Effector CD8-positive, alpha-beta T cell (primary cell): ENCODE measurements around the gene GPR107.

ENCODE experiments used
- DNase-seq: peaks from one replicate; lab custom pipeline; 2025; lab: John Stamatoyannopoulos, UW

The GPR107 gene

DNA sequence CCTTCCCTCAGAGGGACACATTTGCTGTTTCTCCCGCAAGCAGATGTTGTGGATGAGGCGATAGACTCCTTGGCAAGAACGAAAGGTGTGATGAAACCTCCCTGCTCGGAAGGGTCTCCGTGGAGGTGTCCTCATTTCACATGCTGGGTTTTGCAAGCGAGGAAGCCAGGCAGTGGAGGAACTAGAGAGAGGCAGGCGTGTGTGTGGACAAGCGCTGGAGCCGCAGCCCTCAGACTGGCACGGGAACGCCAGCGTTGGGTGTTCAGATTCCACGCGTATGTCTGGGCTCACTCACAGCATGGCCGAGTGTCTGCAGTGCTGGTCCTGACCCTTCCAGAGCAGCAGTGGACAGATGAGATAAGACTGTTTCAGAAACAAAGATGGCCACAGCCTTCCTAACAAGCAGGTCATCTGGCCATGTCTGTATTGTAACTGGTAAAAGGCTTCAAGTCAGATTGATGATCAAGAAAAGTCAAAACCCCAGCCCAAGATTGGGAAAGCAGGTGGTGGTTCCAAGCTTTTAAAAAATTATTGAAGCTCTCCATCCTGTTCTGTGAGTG lies 83.5 kb downstream of the GPR107 start:
- no peak for DNase-seq

DNA sequence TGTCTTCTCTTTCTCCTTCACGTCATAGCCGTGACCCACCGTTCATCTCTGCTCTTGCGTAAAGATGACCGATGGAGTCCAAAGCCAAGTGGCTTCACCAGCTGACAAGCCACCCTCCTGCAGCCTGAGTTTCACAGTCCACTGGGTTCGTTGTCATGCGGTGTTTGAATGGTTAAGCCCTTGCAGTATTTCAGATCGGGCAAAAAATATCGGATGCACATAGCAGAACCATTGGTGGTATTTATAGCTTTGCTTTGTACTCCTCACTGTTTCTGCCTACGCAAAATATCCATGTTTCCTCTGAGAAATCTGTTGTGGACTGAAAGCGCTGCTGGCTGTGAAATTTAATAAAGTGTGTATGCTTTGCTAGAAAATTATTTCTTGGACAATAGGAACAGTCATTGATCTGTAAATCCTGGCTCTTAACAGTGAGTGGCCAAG lies 84.0 kb downstream of the GPR107 start:
- no peak for DNase-seq

GRCh38 chr9:130138171-130138653 lies 84.5 kb downstream of the GPR107 start:
- no peak for DNase-seq

GRCh38 chr9:130138791-130139190 lies 85.1 kb downstream of the GPR107 start:
- no peak for DNase-seq

DNA sequence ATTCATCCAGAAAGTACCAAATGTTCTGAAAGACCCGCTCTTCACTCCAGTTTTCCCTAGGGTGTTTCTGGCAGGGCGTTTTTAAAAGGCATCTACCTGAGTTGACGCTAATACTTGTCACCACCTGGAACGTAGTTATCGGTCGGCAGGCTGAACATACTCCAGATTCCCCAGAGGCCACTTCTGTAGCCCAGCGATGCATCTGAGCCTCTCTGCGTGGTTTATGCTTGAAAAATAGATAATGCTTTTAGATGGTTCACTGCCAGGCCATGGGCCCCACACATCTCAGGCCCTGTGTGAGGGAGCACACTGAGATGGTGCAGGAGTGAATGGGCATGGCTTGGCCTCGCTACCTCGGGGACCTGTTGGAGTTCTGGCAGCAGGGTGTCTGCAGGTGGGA lies 85.5 kb downstream of the GPR107 start:
- no peak for DNase-seq

DNA sequence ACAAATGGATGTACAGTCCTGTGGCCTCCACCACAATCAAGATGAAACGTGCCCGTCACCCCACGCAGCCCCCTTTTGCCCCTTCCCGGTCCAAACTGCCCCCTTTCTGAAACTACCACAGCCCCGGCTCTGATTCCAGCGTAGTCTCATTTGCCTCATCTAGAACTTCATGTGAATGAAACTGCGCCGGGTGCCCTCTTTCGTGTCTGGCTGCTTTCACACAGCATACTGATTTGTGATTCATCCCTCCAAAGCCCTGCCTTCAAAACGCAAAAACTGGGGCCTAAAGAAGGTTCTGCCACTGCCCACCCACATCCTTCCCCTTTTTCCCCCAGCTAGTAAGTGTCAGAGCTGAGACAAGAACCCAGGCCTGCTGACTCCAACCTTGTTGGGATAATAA lies 87.0 kb downstream of the GPR107 start:
- DNase-seq = no peak

DNA sequence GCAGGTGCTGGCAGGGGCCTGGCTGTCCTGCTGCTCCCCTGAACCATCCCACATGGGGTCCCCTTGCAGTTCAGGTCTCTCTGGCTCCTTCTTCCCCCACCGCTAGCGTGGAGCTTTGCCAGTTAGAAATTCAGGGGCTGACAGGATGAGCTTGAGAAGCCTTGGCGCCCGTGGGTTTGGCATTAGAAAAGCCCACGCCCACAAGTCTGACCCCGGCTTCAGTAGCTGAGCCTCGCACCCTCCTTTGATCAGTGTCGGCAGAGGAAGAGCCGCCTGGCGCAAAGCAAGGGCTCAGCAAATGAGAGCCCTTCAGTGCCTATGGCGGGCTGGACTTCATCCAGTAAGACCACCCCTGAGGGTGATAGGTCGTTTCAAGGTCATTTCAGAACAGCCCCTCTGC lies 88.3 kb downstream of the GPR107 start:
- no peak for DNase-seq

- no peak for DNase-seq
These were observed 88.9 kb downstream of the GPR107 start for GRCh38 chr9:130142641-130143040.

- no peak for DNase-seq
These were observed 89.7 kb downstream of the GPR107 start for GRCh38 chr9:130143279-130143893.

DNA sequence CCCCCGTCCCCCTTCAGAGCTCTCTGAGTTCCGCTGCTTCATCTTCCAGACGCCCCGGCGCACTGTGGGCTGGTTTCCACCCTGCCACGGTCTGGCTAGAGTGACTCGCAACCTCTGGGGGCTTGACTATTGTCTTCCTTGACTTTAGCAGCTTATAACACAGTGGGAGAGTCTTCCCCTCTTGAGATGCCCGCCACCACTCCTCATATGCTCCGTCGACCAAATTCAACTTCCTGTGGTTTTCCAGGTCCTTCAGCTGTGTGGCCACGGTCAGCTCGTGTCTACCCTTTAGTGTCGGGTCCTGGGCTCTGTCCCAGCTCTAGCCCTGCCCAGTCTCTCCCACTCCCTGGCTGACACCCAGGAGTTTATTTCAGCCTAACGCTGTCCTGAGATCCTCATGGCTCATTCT lies 90.3 kb downstream of the GPR107 start:
- DNase-seq = no peak

- no peak for DNase-seq
These were observed 91.0 kb downstream of the GPR107 start for GRCh38 chr9:130144703-130145102.

DNA sequence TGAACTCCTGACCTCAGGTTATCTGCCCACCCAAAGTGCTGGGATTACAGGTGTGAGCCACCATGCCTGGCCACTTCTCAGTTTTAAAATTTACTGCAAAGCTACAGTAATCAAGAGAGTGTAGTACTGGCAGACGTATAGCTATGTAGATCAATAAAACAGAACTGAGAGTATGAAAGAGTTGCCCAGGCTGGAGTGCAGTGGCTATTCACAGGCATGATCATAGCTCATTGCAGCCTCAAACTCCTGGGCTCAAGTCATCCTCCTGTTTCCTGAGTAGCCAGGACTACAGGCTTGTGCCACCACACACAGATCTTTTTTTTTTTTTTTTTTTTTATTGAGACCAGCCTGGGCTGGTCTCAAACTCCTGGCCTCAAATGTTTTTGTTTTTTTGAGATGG lies 92.0 kb downstream of the GPR107 start:
- DNase-seq = no peak

DNA sequence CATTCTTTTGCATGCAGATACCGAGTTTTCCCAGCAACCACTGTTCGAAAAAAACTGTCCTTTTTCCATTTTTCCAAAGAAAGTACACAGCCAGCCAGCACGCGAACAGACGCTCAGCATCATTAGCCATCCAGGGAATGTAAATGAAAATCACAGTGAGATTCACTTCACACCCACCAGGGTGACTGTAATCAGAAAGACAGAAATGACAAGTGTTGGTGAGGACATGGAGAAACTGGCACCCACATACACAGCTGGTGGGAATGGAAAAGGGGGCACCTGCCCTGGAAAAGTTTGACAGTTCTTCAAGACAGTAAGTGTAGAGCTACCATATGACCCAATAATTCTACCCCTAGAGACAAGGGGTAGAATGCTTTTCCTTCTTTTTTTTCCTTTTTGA lies 93.5 kb downstream of the GPR107 start:
- DNase-seq = no peak

DNA sequence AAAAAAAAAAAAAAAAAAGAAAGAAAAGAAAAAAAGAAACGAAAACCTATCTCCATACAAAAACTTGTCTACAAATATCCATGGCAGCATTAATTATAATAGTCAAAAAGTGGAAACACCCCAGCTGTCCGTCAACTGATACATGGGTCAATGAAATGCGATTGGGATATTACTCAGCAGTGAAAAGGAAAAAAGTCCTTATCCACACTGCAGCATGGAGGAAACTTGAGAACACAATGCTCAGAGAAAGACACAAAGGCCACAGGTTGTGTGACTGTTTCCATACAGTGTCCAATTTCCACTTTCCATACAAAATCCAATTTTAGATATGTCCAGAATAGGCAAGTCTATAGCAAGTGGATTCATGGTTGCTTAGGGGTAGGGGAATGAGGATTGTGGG lies 94.2 kb downstream of the GPR107 start:
- no peak for DNase-seq

- no peak for DNase-seq
These were observed 95.3 kb downstream of the GPR107 start for GRCh38 chr9:130149031-130149430.

- DNase-seq = no peak
These were observed 96.1 kb downstream of the GPR107 start for GRCh38 chr9:130149654-130150286.

DNA sequence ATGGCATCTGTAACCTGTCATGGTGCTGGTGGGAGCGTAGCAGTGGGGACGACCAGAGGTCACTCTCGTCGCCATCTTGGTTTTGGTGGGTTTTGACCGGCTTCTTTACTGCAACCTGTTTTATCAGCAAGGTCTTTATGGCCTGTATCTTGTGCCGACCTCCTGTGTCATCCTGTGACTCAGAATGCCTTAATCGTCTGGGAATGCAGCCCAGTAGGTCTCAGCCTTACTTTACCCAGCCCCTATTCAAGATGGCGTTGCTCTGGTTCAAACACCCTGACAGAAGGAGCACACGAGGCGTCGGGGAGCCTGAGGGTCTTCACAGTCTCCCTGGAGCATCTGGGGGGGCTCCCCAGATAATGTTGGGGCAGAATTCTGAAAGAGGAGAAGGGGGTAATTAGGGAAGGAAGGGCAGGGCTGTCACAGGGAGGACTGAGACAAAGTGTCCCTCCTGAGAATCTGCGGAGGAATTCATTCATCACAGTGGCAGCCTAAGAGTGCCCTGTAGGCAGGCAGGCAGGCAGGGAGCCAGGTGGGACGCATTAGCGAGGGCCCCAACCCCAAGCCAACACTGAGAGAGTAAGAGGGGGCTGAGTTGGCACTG lies 97.2 kb downstream of the GPR107 start:
- no peak for DNase-seq

DNA sequence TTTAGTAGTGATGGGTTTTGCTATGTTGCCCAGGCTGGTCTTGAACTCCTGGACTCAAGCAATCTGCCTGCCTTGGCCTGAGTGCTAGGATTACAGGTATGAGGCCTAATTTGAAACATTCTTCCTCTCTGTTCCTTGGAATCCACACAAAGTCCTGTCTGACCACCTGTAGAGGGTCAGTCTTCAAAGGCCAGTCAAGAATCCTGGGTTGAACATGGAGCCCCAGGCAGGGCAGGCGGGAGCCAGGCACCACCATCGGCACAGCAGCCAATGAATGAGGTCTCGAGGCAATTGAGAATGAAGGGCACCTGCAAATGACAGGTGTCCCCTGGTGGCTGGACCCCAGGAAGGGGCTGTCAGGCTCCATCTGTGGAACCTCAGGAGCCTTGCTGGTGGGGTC lies 101.1 kb downstream of the GPR107 start:
- DNase-seq = no peak

DNA sequence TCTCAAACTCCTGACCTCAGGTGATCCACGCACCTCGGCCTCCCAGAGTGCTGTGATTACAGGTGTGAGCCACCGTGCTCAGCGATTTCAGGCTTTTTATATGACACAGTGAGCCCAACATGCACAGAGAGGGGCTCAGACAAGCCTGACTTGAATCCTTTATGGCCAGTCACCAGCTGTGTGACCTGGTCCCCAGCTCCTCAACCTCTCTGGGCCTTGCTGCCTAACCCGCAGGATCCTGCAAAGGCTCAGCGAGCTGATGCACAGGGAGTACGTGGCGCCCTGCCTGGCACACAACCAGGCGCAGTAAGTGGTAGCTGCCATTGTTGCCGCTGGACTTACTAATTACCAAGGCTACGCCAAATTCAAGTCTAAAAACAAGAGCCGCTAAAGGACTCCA lies 101.9 kb downstream of the GPR107 start:
- no peak for DNase-seq

GRCh38 chr9:130156672-130157071 lies 103.0 kb downstream of the GPR107 start:
- DNase-seq = no peak

- no peak for DNase-seq
These were observed 103.4 kb downstream of the GPR107 start for GRCh38 chr9:130157079-130157478.

GRCh38 chr9:130158001-130158400 lies 104.3 kb downstream of the GPR107 start:
- no peak for DNase-seq

- DNase-seq = no peak
These were observed 105.4 kb downstream of the GPR107 start for GRCh38 chr9:130159057-130159456.
